Stimulated activated CD8-positive, alpha-beta memory T cell treated with anti-CD3 and anti-CD28 coated beads, Interleukin-2, amount 100 ng/mL, for 1 hour (primary cell): ENCODE measurements around the gene KIF4A.
"Not testable (repeated sequence)": the region's sequence is repeated elsewhere in the genome, so short reads cannot be mapped to it uniquely, and the experiment has no call there.

Source experiments
- DNase-seq, 2 donors: peaks; one replicate each; pipeline ENCODE4 v3.0.0-alpha.2; 2020; ENCODE audit warnings: low read depth in 2 of 2

KIF4A gene

DNA sequence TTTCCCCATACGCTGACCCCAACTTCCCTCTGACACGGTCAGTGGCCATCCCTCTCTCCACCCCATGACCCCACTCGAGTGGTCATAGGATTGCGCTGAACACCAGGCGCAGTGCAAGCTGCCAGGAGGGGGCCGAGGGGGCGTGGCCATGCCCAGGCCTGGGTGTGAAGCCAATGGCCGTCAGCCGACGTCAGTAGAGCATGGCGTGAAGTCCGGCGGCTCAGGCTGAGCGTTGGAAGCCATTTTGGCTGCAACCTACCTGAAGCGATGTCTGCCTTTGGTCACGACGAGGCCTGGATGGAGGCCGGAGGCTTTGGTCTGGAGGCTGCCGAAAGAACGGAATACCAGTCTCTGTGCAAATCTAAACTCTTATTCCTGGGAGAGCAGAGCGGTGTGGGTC, 8.0 kb upstream of the KIF4A start, which contains the start of gene RAB41:
Gene RAB41 (plus strand): TSS at position 222 of the 400 bp plus-strand sequence. CDS start 46 bp downstream, at position 268.
- no peak for DNase-seq

DNA sequence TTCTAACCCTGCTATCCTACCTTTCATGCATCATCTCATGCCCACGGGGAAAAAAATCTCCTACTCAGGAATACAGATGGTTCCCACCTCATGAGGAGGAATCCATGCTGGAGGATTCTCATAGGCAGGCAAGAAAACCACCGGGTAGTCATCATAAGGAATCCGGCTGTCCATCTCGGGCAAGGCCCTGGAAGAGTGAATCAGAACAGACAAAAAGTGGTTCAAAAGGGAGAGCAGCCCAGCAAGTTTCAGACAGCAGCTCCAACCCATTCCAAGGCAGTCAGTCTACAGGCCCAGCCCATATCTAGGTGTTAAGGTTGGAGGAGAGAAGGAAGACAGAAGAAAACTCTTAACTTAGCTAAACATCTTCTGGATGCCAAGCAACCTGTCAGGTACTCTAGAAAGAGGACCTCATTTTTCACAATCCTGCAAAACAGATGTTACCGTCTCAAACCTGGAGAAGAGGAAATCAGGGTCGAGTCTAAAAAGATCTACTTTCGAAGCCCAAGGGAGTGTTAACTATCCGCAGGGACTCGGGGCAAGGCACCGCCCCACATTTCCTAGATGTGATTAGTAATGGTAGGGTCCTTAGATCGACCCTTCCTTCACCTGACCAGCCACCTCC, 624 bp upstream of the KIF4A start:
- no peak for DNase-seq

DNA sequence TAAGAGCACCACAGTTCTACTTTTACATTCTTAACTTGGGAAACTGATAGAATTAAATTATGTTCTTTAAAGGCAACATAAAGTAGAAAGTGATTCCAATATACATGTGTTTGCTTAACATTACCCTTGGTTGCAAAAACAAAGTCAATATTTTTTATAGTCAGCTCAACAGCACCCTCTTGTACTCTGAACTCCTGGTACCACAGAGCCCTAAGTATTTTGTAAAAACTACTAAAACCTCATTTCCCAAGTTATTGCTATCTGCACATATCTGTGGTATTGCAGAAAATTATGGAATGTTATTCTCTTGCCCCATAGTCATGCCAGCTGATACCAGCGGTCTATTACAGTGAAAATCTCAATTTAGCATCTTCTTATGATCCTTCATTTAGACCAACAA, 2.9 kb downstream of the KIF4A start:
- DNase-seq = no peak

DNA sequence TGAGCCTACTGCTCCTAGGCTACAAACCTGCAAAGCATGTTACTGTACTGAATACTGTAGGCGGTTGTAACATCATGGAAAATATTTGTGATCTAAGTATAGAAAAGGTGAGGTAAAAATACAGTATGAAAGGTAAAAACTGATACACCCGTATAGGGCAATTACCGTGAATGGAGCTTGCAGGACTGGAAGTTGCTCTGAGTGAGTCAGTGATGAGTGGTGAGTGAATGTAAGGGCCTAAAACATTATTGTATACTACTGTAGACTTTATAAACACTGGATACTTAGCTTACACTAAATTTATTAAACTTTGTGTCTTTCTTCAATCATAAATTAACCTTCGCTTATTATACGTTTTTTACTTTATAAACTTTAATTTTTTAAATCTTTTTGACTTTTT, 3.7 kb downstream of the KIF4A start:
- no peak for DNase-seq

DNA sequence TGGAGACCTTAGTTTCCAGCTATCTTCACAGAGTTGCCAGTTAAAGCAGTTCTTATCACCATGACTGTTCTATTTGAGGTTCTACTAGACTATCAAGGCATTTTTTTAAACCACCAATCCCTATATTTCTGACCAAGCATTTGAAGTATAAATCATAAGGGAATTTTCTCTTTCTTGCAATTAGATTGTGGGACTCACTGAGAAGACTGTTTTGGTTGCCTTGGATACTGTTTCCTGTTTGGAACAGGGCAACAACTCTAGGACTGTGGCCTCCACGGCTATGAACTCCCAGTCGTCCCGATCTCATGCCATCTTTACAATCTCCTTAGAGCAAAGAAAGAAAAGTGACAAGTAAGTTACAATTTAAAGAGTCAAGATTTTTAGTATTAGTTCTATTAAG, 11.8 kb downstream of the KIF4A start:
- DNase-seq = no peak

DNA sequence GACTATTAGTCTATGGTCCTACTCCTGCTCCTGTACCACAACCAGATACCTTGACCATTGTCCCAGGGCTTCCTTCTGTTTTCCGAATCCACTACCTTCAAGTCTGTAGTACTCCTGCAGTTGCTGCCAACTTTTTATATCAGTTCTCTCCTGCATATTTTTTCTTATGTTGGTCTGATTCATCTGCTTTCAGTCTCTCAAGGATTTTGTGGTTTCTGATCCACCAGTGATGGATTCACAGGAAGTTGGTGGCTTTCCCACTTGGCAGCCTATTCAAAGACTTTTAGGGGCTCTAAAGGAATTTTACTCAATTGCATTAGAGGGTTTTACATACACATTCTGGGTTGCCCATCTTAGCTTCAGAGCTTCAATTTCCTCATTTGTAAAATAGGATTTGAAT, 23.6 kb downstream of the KIF4A start:
- DNase-seq = no peak

DNA sequence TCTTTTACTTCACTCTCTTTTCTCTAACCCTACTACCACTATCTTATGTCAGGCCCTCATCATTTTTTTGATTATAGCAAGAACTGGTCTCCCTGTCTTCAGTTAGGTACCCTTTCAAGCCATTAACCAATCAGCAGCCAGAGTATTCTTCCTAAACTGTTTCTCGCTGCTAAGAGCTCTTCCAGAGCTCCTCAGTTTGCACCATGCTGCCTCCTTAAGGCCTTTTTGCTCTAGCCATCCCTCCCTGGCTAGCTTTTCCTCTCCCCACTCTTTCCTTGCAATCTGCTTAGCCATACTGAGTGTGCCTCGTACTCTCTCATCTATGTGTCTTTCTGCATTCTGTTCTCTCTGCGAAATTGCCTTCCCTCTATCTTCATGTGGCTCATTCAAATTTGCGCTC, 32.9 kb downstream of the KIF4A start:
- no peak for DNase-seq

DNA sequence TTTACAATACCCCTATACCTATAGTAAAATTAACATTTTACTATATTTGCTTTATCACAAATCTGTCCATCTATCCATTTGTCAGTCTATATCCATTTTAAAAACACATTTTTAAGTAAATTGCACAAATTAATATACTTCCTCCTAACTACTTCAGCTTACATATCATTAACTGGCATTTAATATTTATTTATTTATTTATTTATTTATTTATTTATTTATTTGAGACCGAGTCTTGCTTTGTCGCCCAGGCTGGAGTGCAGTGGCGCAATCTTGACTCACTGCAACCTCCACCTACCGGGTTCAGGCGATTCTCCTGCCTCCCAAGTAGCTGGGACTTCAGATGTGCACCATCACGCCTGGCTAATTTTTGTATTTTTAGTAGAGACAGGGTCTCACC, 33.7 kb downstream of the KIF4A start:
- not testable (repeated sequence) for DNase-seq

DNA sequence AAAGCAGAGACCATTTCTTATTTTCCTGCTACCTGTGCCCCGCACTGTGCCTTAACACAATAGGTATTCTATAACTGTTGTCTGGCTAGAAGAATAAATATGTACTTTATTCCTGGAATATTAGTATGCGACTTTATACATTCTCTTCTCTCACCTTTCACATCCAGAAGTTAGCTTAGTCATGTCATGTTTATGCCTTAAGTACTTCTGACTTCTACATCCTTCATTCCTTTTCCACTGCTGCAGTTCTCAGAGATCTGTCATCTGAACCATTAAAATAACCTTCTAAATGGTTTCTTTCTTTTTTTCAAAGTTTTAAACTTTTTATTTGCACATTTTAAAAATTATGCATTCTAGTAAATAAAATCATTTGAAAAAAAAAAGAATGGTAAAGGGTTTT, 34.4 kb downstream of the KIF4A start:
- no peak for DNase-seq

DNA sequence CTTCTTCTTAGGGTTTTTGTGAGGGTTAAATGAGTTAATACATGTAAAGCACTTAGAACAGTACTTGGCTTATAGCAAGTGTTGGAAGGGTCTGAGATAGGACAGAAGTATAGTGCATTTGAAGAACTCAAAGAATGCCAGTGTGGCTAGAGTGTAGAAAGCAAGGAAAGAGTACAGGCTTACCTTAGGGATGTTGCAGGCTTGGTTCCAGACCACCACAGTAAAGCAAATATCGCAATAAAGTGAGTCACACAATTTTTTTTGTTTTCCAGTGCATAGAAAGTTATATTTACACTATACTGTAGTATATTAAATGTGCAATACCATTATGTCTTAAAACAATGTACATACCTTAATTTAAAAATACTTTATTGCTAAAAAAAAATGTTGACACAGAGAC, 41.3 kb downstream of the KIF4A start:
- DNase-seq = no peak

DNA sequence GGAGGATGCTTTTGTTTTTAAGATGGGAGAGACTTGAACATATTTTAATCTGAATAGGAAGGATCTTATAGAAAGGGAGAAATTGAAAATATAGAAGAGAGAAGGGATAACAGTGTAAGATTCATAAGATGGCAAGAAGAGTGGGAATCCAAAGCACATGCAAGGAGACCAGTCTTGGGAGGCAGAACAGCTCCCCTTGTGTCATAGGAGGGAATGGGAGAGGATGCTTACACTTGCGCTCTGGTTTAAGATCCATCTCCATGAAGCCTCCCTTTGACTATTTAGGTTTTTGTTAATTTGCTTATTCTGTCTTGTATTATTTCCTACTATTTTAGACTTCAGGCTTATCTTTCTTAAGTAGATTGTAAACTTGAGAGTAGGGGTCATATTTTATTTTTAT, 42.7 kb downstream of the KIF4A start:
- no peak for DNase-seq

DNA sequence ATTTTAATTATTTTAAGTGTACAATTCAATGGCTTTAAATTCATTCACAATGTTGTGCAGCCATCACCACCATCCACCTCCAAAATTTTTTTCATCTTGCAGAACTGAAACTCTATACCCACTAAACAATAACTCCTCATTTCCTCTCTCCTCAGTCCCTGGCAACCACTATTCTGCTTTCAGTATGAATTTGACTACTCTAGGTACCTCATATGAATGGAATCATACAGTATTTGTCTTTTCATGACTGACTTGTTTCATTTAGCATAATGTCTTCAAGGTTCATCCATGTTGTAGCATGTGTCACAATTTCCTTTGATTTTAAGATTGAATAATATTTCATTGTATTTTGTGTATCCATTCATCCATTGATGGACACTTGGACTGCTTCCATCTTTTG, 46.9 kb downstream of the KIF4A start:
- DNase-seq = no peak

DNA sequence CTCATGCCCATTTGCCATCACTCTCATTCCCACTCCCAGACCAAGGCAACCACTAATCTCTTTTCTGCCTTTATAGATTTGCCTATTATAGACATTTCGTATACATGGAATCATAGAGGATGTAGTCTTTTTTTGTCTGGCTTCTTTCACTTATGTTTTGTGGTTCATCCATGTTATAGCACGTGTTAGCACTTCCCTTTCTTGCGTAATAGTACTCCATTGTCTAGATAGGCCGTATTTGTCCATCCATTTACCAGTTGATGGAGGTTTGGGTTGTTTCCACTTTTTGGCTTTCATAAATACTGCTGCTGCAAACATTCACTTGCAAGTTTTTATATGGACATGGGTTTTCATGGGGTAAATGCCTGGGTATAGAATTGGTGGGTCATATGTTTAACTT, 48.4 kb downstream of the KIF4A start:
- DNase-seq = no peak

DNA sequence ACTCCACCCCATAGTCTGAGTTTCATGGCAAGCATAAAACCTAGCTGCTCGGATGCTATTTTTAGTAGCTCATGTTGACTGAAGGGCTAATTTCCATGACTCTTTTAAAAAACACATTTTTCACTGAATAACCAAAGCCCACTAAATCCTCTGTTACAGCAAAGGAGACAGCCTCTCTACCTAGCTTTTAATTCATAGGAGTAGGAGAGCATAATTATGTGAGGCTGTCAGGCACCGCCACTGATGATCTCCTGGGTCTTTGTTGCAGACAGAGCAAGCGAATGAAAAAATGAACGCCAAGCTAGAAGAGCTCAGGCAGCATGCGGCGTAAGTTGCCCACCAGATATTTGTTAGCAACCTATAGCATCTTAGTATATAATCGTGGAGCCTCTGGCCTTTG, 53.5 kb downstream of the KIF4A start:
- no peak for DNase-seq

DNA sequence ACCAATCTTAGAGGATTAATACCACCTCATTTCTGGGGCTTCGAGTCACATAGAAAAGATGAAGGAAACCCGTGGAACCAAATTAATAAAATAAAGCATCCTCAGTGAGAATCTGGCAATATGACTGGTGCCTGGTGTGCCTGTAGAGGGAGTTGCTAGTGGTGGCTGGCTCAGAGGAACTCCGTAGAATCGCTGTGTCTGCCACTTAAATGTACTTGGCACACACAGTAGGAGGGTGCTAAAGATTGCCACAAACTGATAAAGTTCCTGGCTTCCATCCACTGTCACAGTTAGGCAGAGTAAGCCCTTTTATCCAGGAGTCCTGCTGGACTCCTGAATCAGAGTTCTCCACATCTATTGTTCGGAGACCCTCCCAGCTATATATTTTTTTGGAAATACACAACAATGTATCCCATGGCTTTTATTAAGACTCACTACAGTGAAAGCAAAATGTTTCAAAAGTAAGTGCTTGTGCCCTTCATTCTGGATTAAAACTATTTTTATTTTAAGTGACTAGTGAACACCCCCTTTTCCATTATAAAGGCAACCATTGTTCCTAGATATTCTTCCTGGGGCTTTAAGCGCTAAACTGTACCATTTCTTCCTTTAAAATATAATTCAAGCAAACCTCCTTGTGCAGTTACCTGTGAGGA, 56.6 kb downstream of the KIF4A start:
- no peak for DNase-seq

DNA sequence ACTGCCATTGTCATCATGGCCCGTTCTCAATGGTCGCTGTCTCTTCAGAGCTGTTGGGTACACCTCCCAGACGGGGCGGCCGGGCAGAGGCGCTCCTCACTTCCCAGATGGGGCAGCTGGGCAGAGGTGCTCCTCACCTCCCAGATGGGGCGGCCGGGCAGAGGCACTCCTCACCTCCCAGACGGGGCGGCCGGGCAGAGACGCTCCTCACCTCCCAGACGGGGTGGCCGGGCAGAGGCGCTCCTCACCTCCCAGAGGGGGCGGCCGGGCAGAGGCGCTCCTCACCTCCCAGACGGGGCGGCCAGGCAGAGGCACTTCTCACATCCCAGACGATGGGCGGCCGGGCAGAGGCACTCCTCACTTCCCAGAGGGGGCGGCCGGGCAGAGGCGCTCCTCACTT, 58.9 kb downstream of the KIF4A start:
- DNase-seq = not testable (repeated sequence)

DNA sequence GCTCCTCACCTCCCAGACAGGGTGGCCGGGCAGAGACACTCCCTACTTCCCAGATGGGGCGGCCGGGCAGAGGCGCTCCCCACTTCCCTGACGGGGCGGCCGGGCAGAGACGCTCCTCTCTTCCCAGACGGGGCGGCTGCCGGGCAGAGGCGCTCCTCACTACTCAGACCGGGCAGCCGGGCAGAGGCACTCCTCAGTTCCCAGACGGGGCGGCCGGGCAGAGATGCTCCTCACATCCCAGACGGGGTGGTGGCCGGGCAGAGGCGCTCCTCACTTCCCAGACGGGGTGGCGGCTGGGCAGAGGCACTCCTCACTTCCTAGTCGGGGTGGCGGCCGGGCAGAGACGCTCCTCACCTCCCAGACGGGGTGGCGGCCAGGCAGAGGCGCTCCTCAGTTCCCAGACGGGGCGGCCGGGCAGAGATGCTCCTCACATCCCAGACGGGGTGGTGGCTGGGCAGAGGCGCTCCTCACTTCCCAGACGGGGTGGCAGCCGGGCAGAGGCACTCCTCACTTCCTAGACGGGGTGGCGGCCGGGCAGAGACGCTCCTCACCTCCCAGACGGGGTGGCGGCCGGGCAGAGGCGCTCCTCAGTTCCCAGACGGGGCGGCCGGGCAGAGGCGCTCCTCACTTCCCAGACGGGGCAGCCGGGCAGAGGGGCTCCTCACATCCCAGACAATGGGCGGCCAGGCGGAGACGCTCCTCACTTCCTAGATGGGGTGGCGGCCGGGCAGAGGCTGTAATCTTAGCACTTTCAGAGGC, 59.6 kb downstream of the KIF4A start:
- DNase-seq = not testable (repeated sequence)

DNA sequence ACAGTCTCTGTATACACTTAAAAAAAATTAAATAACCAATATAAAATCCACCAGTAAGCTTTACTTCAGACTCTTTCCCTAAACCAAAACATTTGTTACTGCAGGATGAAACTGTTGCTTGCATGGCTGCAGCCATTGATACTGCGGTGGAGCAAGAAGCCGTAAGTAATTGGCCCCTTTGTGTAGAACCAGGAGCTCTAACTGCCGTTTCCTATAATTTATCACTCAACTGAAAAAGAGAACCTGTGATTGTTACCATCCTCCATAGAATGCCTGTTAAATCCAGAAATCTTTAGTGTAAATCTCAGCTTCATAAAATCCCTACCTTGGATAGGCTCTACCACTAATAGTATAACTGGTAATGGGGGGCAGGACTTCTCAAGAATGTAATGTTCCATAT, 62.6 kb downstream of the KIF4A start:
- no peak for DNase-seq

DNA sequence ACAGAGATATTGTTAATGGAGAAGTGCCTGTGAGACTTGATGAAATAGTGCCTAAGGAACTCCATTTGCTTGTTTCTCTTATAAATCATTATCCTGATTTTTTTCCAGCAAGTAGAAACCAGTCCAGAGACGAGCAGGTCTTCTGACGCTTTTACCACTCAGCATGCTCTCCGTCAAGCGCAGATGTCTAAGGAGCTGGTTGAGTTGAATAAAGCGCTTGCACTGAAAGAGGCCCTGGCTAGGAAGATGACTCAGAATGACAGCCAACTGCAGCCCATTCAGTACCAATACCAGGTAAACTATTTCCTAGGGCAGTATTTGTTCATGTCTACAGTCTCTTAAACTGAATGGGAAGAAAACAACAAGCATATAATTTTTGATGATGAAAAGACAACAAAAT, 63.6 kb downstream of the KIF4A start:
- DNase-seq = no peak

DNA sequence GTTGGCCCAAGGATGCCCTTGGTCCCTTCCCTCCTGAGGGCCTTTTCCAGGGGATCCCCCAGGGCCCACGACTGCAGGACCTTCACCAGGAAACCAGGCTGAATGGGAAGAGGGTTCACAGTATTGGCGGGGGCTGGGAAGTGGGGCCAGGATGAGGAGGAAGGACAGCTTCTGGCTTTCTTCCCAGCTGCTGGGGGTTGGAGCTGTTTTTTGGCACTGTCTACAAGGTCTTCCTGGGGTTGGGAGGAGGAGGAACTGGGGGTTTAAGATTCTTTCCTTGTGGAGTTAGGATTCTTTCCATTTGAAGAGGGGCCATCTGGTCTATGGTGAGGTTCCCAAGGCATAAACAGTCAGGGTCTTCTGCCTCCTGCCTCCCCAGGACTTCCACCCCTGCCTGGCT, 64.8 kb downstream of the KIF4A start:
- no peak for DNase-seq

DNA sequence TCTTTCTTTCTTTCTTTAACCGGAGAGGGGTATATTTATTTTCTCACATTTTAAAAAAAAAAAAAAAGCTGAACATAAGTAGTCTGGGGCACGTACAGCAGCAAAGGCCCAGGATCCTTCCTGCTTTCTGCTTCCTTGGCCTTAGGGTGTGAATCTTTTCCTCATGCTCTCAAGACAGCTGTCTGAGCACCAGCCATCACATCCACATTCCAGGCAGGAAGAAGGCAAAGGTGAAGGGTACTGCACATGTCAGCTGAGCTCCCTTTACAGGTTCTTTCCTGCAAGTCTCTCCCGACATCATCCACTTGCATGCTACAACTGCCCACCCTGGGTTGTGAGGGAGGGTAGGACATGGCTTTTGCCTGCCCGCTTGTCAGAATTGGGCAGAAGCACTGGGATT, 69.6 kb downstream of the KIF4A start:
- no peak for DNase-seq

DNA sequence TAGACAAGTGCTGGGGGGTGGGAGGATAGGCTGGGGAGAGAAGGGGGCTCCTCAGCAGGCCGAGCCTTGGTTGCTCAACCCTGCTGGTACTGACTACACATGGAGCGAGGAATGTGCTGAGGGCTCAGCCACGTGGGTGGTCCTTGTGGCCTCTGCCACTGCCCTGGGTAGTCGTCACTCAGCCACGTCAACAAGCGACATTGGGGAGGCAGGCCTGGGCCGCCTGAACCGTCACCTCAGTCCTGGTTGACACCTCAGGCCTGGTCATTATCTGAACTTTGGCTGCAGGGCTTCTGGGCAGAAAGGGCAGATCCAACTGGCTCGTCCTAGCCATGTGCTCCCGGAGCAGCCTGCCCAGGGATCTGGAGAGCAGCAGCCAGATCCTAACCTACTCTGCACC, 70.5 kb downstream of the KIF4A start:
- DNase-seq = no peak

DNA sequence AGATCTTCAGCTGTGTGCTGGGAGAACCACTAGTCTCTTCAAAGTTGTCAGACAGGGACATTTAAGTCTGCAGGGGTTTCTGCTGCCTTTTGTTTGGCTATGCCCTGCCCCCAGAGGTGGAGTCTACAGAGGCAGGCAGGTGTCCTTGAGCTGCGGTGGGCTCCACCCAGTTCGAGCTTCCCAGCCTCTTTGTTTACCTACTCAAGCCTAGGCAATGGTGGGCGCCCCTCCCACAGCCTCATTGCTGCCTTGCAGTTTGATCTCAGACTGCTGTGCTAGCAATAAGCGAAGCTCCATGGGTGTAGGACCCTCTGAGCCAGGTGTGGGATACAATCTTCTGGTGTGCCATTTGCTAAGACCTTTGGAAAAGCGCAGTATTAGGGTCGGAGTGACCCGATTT, 78.8 kb downstream of the KIF4A start:
- not testable (repeated sequence) for DNase-seq
